H1 (cell line): ENCODE results near the gene COPA.

Experiments used
- CBX5 ChIP-seq: fragments of 300-800, 300-1000 bp; sonication (generic); IDR thresholded peaks from 2 replicates; pipeline ENCODE4 v1.7.1; 2016; ENCODE audit warnings: antibody characterized with exemption, low read length, low read depth
- CHD2 ChIP-seq: IDR thresholded peaks from 2 replicates; pipeline ENCODE4 v1.6.1; 2012; ENCODE audit warnings: low read length, improper control_type of control experiment
- EP300 ChIP-seq, 2 experiments: IDR thresholded peaks; 1 replicate in 1 of 2; 2 replicates in 1 of 2; pipeline ENCODE4 v1.6.1; 2011 to 2012; ENCODE audit warnings: low read depth in 2 of 2, low read length in 2 of 2, mild to moderate bottlenecking in 2 of 2, borderline replicate concordance in 1 of 2, inconsistent platforms in 1 of 2, moderate library complexity in 1 of 2
- POLR2A ChIP-seq, 2 experiments: IDR thresholded peaks; 1 replicate in 1 of 2; 2 replicates in 1 of 2; pipeline ENCODE4 v1.6.1; 2011; ENCODE audit warnings: low read depth in 2 of 2, low read length in 2 of 2, mild to moderate bottlenecking in 2 of 2; ENCODE audit errors: control extremely low read depth in 1 of 2
- RAD21 ChIP-seq, 2 experiments: IDR thresholded peaks in 1 of 2; conservative IDR thresholded peaks in 1 of 2; 2 replicates each; pipeline ENCODE4 v1.6.1; 2011; ENCODE audit warnings: low read depth in 2 of 2, low read length in 2 of 2, improper control_type of control experiment in 1 of 2, inconsistent platforms in 1 of 2, mild to moderate bottlenecking in 1 of 2, moderate library complexity in 1 of 2
- RFX5 ChIP-seq: IDR thresholded peaks from 2 replicates; pipeline ENCODE4 v1.6.1; 2011; ENCODE audit warnings: low read depth, low read length, improper control_type of control experiment, borderline replicate concordance
- SUZ12 ChIP-seq: fragments of 200-600 bp; sonication (generic); IDR thresholded peaks from 2 replicates; pipeline ENCODE4 v1.6.1; 2012; ENCODE audit warnings: mild to moderate bottlenecking, inconsistent platforms, low read length, moderate library complexity, mixed read lengths
- TCF12 ChIP-seq: IDR thresholded peaks from 2 replicates; pipeline ENCODE4 v1.6.1; 2011; ENCODE audit warnings: low read depth, mild to moderate bottlenecking, low read length
- YY1 ChIP-seq: IDR thresholded peaks from 2 replicates; pipeline ENCODE4 v1.6.1; 2011; ENCODE audit warnings: low read depth, mild to moderate bottlenecking, low read length
- TF ChIP-seq, protein P1 (sequence below), 3 experiments: IDR thresholded peaks; 1 replicate in 2 of 3; 2 replicates in 1 of 3; pipeline versions ENCODE4 v1.5.1 to v1.6.1; 2011; ENCODE audit warnings: low read length in 3 of 3, mild to moderate bottlenecking in 3 of 3, inconsistent platforms in 2 of 3, low read depth in 1 of 3, moderate library complexity in 1 of 3; ENCODE audit not compliant: insufficient read depth in 1 of 3; ENCODE audit errors: control extremely low read depth in 1 of 3

DNA sequence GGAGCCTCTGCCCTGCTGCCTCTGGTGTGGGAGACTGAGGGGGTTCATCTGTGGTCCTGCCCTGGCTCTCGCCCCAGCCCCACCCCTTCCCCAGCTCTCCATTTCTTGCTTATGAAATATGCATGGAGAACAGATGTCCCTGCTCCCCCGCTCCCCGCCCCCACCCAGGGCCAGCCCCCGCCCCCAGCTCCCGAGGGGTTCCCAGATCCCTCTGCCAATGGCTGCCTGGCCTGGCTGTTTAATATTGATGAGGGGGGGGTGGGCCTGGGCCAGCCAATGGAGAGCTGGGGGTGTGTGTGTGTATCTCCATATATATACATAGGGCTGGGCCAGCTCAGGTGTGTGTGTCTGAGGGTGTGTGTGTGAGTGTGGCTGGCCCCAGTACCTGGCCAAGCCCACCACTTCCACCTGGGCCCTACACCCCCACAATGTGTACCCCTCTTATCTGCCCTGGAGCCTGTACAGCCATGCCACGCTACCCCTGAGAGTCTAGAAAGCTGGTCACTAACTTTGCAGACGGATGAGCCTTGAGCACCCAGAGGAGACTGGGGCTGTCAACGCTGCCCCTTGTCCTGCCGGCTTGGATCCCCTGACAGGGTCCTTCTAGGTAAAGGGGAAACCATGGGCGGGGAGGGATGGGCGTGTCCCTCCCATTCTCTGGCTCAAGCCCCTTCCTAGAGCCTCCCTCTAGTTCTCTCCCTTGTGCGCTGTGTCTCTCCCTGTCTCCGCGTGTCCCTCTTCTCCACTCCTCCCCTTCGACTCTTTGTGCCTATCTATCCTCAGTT, 23.9 kb upstream of the COPA start, which contains the start of gene NHLH1:
- TF ChIP-seq TCF12 (no peak), POLR2A (IDR thresholded peaks at IDR 0.05; ENCODE audit: control extremely low read depth in 1 of 2, low read depth in 2 of 2, low read length in 2 of 2) (no peak), EP300 (IDR thresholded peaks at IDR 0.05; ENCODE audit: borderline replicate concordance in 1 of 2, low read depth in 2 of 2, low read length in 2 of 2) (no peak), YY1 (no peak), CBX5 (no peak), RFX5 (no peak), RAD21 (IDR thresholded peaks at IDR 0.05 in 1 of 2, conservative IDR thresholded peaks at IDR 0.05 in 1 of 2; ENCODE audit: low read depth in 2 of 2, low read length in 2 of 2) (no peak), SUZ12 (no peak), CHD2 (no peak)
- TF ChIP-seq, protein P1, sequence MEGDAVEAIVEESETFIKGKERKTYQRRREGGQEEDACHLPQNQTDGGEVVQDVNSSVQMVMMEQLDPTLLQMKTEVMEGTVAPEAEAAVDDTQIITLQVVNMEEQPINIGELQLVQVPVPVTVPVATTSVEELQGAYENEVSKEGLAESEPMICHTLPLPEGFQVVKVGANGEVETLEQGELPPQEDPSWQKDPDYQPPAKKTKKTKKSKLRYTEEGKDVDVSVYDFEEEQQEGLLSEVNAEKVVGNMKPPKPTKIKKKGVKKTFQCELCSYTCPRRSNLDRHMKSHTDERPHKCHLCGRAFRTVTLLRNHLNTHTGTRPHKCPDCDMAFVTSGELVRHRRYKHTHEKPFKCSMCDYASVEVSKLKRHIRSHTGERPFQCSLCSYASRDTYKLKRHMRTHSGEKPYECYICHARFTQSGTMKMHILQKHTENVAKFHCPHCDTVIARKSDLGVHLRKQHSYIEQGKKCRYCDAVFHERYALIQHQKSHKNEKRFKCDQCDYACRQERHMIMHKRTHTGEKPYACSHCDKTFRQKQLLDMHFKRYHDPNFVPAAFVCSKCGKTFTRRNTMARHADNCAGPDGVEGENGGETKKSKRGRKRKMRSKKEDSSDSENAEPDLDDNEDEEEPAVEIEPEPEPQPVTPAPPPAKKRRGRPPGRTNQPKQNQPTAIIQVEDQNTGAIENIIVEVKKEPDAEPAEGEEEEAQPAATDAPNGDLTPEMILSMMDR (IDR thresholded peaks at IDR 0.05; ENCODE audit: control extremely low read depth in 1 of 3, insufficient read depth in 1 of 3, low read depth in 1 of 3, low read length in 3 of 3), result no peak
